HFF-Myc (cell line): ENCODE measurements around the gene ARHGAP27.

Experiments
- DNase-seq: peaks from one replicate; pipeline ENCODE4 v3.0.0-alpha.2; 2011; ENCODE audit warnings: low read depth; ENCODE audit errors: extremely low read depth
- H3K4me3 ChIP-seq: replicated peaks from 2 replicates; pipeline ENCODE4 v1.5.1; 2011; ENCODE audit warnings: low read depth, mild to moderate bottlenecking, control low read depth, low read length
- TF ChIP-seq, protein P1 (sequence below): IDR thresholded peaks from 2 replicates; pipeline ENCODE4 v1.5.1; 2012; ENCODE audit warnings: mild to moderate bottlenecking, low read depth, low read length, control low read depth; ENCODE audit errors: missing control alignments

The ARHGAP27 gene

DNA sequence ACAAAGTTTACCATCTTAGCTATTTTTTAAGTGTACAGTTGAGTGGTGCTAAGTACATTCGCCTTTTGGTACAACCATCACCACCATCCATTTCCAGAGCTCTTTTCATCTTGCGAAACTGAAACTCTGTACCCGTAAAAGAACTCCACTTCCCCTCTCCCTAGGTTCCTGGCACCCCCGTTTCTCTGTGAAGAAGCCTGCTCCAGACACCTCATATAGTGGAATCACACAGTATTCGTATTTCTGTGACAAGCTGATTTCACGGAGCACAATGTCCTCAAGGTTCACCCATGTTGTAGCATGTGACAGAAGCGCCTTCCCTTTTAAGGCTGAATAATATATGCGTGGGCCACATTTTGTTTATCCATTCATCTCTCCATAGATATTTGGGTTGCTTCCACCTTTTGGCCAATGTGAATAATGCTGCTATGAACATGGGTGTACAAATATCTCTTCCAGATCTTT is 61.7 kb downstream of the ARHGAP27 start:
- TF ChIP-seq, protein P1, sequence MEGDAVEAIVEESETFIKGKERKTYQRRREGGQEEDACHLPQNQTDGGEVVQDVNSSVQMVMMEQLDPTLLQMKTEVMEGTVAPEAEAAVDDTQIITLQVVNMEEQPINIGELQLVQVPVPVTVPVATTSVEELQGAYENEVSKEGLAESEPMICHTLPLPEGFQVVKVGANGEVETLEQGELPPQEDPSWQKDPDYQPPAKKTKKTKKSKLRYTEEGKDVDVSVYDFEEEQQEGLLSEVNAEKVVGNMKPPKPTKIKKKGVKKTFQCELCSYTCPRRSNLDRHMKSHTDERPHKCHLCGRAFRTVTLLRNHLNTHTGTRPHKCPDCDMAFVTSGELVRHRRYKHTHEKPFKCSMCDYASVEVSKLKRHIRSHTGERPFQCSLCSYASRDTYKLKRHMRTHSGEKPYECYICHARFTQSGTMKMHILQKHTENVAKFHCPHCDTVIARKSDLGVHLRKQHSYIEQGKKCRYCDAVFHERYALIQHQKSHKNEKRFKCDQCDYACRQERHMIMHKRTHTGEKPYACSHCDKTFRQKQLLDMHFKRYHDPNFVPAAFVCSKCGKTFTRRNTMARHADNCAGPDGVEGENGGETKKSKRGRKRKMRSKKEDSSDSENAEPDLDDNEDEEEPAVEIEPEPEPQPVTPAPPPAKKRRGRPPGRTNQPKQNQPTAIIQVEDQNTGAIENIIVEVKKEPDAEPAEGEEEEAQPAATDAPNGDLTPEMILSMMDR: no peak
- DNase-seq: no peak
- H3K4me3 ChIP-seq: no peak overlapping the region

DNA sequence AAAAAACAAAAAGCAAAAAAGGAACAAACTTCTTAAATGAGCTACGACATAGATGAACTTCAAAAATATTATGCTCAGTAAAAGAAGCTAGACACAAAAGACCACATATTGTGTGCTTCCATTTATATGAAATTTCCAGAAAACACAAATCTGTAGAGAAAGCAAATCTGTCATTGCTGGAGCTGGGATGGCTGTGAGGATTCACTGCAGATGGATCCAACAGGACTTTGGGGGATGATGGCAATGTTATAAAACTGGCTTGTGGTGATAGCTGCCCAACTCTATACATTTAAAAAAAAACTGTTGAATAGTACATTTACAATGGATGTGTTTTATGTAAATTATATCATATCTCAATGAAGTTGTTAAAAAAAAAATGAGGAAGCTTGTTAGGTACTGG is 63.2 kb downstream of the ARHGAP27 start:
- TF ChIP-seq, protein P1: no peak
- DNase-seq: no peak

DNA sequence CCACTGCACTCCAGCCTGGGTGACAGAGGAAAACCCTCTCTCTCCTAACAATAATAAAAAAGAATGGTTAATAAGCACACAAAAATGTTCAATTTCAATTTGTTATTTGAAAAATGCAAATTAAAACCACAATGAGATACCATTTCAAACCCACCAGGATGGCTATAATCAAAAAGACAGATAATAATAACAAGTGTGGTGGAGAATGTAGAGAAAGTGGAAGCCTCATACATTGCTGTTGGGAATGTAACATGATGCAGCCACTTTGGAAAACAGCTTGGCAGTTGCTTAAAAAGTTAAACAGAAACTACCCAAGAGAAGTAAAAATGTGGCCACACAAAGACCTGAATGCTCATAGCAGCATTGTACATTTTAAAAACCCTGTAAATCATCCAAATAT is 64.0 kb downstream of the ARHGAP27 start:
- TF ChIP-seq, protein P1: no peak
- DNase-seq: no peak
- H3K4me3 ChIP-seq: no peak overlapping the region

More for the DNA sequence above, 63.2 kb downstream of the ARHGAP27 start:
- H3K4me3 ChIP-seq: no peak overlapping the region

DNA sequence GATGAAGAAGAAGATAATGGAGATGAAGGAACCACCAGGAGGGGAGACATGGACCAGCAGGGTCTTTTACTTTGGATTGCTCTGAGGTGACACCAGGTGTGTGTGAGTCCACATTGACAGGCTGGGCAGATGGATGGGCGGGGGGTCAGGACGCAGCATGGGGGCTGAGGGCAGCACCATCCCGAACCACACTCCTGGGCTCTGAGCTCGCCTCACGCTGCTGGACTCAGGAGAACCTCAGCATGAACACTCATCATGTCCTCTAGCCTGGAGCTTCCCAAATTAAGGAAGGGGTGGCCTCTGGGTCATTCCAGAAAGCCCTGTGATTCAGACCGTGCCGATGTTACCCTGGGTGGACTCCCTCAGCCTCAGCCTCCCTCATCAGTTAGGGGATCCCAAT is 65.5 kb downstream of the ARHGAP27 start:
- TF ChIP-seq, protein P1: no peak
- H3K4me3 ChIP-seq: no peak overlapping the region
- DNase-seq: no peak

DNA sequence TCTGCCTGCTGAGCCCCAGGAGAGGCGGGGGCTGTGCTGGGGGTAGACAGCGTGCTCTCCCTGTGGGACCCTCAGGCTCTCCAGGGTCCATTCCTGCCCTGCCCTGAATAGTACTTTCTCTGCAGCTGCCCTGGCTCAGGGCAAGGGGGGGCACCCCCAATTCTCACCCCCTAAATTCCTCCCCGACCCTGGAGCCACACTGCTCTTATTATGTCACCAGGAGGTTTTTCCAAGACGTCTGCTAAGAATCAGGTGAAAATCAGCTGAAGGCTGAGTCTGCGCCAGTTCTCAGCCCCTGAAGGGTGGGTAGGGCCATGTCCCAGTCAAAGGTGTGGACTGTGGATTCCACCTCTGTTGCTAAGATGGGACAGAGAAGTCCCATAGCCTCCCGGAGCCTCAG is 66.0 kb downstream of the ARHGAP27 start:
- no peak for DNase-seq
- H3K4me3 ChIP-seq: no peak overlapping the region
- TF ChIP-seq, protein P1: no peak

DNA sequence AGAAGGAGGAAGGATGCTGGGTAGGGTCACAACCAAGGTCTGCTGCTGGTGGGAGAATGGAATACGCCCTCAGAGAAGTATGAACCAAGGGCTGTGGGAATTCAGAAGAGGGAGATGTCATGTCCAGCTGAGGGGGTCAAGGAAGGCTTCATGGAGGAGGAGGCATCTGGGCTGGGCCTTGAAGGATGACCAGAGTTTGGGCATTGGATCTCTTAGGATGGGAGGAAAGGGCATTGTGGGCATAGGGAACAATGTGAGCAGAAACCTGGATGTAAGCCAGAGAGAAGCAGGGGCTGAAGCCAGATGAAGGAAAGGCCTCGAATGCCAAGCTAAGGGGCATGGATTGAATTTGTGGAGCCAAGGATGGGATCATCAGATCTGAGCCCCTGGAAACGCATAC is 66.6 kb downstream of the ARHGAP27 start:
- TF ChIP-seq, protein P1: no peak
- H3K4me3 ChIP-seq: no peak overlapping the region
- no peak for DNase-seq

DNA sequence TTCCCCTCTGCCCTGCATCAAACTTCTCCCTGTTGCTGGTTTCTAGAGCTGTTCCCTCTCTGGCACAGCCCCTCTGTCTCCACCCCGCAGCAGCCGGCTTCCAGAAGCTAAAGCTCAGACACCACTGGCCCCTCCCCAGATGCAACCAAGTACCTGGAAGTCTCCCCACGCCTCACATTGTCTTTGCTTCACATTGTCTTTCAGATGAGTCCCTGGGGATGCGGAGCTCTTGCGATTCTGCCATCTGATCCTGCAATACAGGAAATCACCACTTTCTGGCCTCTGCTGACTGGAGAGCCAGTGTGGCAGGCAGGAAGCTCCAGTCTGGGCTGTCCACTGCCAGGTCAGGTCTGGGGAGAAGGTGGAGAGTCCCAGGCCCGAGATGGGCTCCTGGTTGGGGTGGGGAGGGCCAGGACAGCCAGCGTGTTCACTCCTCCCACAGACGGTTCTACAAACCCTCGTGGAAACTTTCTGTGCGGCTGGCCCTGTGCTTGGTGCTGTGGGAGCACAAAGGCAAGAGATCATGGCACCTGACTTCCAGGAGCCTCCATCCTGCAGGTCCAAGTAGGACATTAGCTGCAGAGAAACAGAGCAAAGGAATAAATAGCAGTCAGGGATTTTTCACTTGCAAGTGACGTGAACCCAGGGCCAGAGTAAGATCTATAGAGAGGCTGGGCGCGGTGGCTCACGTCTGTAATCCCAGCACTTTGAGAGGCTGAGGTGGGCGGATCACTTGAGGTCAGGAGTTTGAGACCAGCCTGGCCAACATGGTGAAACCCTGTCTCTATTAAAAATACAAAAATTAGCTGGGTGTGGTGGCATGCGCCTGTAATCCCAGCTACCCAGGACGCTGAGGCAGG is 67.9 kb downstream of the ARHGAP27 start:
- no peak overlapping the region for H3K4me3 ChIP-seq
- no peak for DNase-seq
- TF ChIP-seq, protein P1: no peak
